ENCODE data around the gene MEIS2.

Gene MEIS2

GRCh38 chr15:37072181-37072580 lies 28.2 kb downstream of the MEIS2 start:
- ChIA-PET CTCF (no interaction called here), POLR2A (no interaction called here)
- no peak for TF ChIP-seq ELF4 (IDR thresholded peaks at IDR 0.05)
- no peak for TF ChIP-seq BHLHE40 (IDR thresholded peaks at IDR 0.05; ENCODE audit: borderline replicate concordance)
- TF ChIP-seq HDGF (IDR thresholded peaks at IDR 0.05; ENCODE audit: borderline replicate concordance): no peak
- TF ChIP-seq FOXM1 (IDR thresholded peaks at IDR 0.05; ENCODE audit: borderline replicate concordance): no peak
- no peak for TF ChIP-seq PKNOX1 (IDR thresholded peaks at IDR 0.05)
- no peak for TF ChIP-seq SUZ12 (IDR thresholded peaks at IDR 0.05)
- TF ChIP-seq FOXK2 (IDR thresholded peaks at IDR 0.05): no peak
- no peak for TF ChIP-seq CTBP1 (IDR thresholded peaks at IDR 0.05; ENCODE audit: borderline replicate concordance)
- TF ChIP-seq ZNF384 (IDR thresholded peaks at IDR 0.05): no peak
- TF ChIP-seq FOXA1 (IDR thresholded peaks at IDR 0.05): no peak
- TF ChIP-seq SP1 (IDR thresholded peaks at IDR 0.05): no peak
- no peak for DNase-seq (ENCODE audit: extremely low spot score)

GRCh38 chr15:37071134-37071533 lies 29.2 kb downstream of the MEIS2 start:
- no peak for DNase-seq (ENCODE audit: extremely low spot score)
- TF ChIP-seq LEF1 (IDR thresholded peaks at IDR 0.05; ENCODE audit: borderline replicate concordance) (no peak), FOXK2 (IDR thresholded peaks at IDR 0.05) (no peak), L3MBTL2 (conservative IDR thresholded peaks at IDR 0.05) (no peak), TARDBP (IDR thresholded peaks at IDR 0.05) (no peak), PKNOX1 (IDR thresholded peaks at IDR 0.05) (no peak), HDGF (IDR thresholded peaks at IDR 0.05; ENCODE audit: borderline replicate concordance) (no peak), FOXA1 (IDR thresholded peaks at IDR 0.05) (no peak), CTBP1 (IDR thresholded peaks at IDR 0.05; ENCODE audit: borderline replicate concordance) (no peak), ARNT (IDR thresholded peaks at IDR 0.05) (no peak), SUZ12 (IDR thresholded peaks at IDR 0.05) (no peak), ELF4 (IDR thresholded peaks at IDR 0.05) (no peak), NFRKB (IDR thresholded peaks at IDR 0.05) (no peak), SP1 (IDR thresholded peaks at IDR 0.05) (no peak), ZNF384 (IDR thresholded peaks at IDR 0.05) (no peak), FOXM1 (IDR thresholded peaks at IDR 0.05; ENCODE audit: borderline replicate concordance) (no peak)
- ChIA-PET POLR2A (no interaction called here), CTCF (no interaction called here)

- ChIA-PET POLR2A (no interaction called here), CTCF (no interaction called here)
- TF ChIP-seq TARDBP (IDR thresholded peaks at IDR 0.05): no peak
- TF ChIP-seq SP1 (IDR thresholded peaks at IDR 0.05): no peak
- TF ChIP-seq SUZ12 (IDR thresholded peaks at IDR 0.05): no peak
- no peak for TF ChIP-seq BHLHE40 (IDR thresholded peaks at IDR 0.05; ENCODE audit: borderline replicate concordance)
- TF ChIP-seq FOXM1 (IDR thresholded peaks at IDR 0.05; ENCODE audit: borderline replicate concordance): no peak
- no peak for TF ChIP-seq FOXA1 (IDR thresholded peaks at IDR 0.05)
- no peak for TF ChIP-seq ELF4 (IDR thresholded peaks at IDR 0.05)
- no peak for TF ChIP-seq PKNOX1 (IDR thresholded peaks at IDR 0.05)
- TF ChIP-seq FOXK2 (IDR thresholded peaks at IDR 0.05): no peak
- no peak for TF ChIP-seq ARNT (IDR thresholded peaks at IDR 0.05)
- no peak for DNase-seq (ENCODE audit: extremely low spot score)
These were observed 29.7 kb downstream of the MEIS2 start for GRCh38 chr15:37070686-37071085.

- no peak for TF ChIP-seq HDGF (IDR thresholded peaks at IDR 0.05; ENCODE audit: borderline replicate concordance)
- TF ChIP-seq TARDBP (IDR thresholded peaks at IDR 0.05): no peak
- no peak for TF ChIP-seq FOXA1 (IDR thresholded peaks at IDR 0.05)
- TF ChIP-seq ZNF384 (IDR thresholded peaks at IDR 0.05): no peak
- no peak for TF ChIP-seq BHLHE40 (IDR thresholded peaks at IDR 0.05; ENCODE audit: borderline replicate concordance)
- TF ChIP-seq PKNOX1 (IDR thresholded peaks at IDR 0.05): no peak
- no peak for TF ChIP-seq FOXM1 (IDR thresholded peaks at IDR 0.05; ENCODE audit: borderline replicate concordance)
- no peak for TF ChIP-seq SUZ12 (IDR thresholded peaks at IDR 0.05)
- no peak for TF ChIP-seq CTBP1 (IDR thresholded peaks at IDR 0.05; ENCODE audit: borderline replicate concordance)
- TF ChIP-seq ARNT (IDR thresholded peaks at IDR 0.05): no peak
- TF ChIP-seq NFRKB (IDR thresholded peaks at IDR 0.05): no peak
- no peak for TF ChIP-seq FOXK2 (IDR thresholded peaks at IDR 0.05)
- TF ChIP-seq LEF1 (IDR thresholded peaks at IDR 0.05; ENCODE audit: borderline replicate concordance): no peak
- TF ChIP-seq SP1 (IDR thresholded peaks at IDR 0.05): no peak
- DNase-seq (ENCODE audit: extremely low spot score): no peak
- ChIA-PET POLR2A (no interaction called here), CTCF (no interaction called here)
These were observed 38.4 kb downstream of the MEIS2 start for GRCh38 chr15:37061996-37062395.

- CTCF ChIA-PET: interaction anchor here (0.6 to 0.8 kb wide), 2 partner anchors 22 to 150 kb away, joined by 5 to 8 read pairs; no protein-coding TSS in a partner anchor
These were observed 41.3 kb downstream of the MEIS2 start for GRCh38 chr15:37059086-37059485.

More at GRCh38 chr15:37059086-37059485, 41.3 kb downstream of the MEIS2 start:
- POLR2A ChIA-PET: no interaction called here
- no peak for DNase-seq (ENCODE audit: extremely low spot score)
- no peak for TF ChIP-seq SUZ12 (IDR thresholded peaks at IDR 0.05)
- TF ChIP-seq ELF4 (IDR thresholded peaks at IDR 0.05): no peak
- TF ChIP-seq L3MBTL2 (conservative IDR thresholded peaks at IDR 0.05): no peak
- TF ChIP-seq CTBP1 (IDR thresholded peaks at IDR 0.05; ENCODE audit: borderline replicate concordance): no peak
- no peak for TF ChIP-seq ARNT (IDR thresholded peaks at IDR 0.05)
- no peak for TF ChIP-seq FOXA1 (IDR thresholded peaks at IDR 0.05)
- TF ChIP-seq LEF1 (IDR thresholded peaks at IDR 0.05; ENCODE audit: borderline replicate concordance): no peak
- no peak for TF ChIP-seq BHLHE40 (IDR thresholded peaks at IDR 0.05; ENCODE audit: borderline replicate concordance)
- TF ChIP-seq HDGF (IDR thresholded peaks at IDR 0.05; ENCODE audit: borderline replicate concordance): no peak
- TF ChIP-seq SP1 (IDR thresholded peaks at IDR 0.05): no peak
- TF ChIP-seq TARDBP (IDR thresholded peaks at IDR 0.05): no peak

Measured in HEK293T (cell line).